Astrocyte (in vitro differentiated cells and primary cell): ENCODE results near the gene TEX14.

ENCODE experiments used
- CTCF ChIP-seq: IDR thresholded peaks from 2 replicates; pipeline ENCODE4 v1.5.1; 2011; ENCODE audit warnings: low read depth, mild to moderate bottlenecking, inconsistent platforms, low read length, moderate library complexity; ENCODE audit not compliant: insufficient read depth
- EZH2 ChIP-seq: IDR thresholded peaks from 2 replicates; pipeline ENCODE4 v1.6.1; 2012; ENCODE audit warnings: mild to moderate bottlenecking, low read length, inconsistent platforms; ENCODE audit not compliant: insufficient read depth

- no peak for TF ChIP-seq CTCF
- TF ChIP-seq EZH2 = no peak
Observed at GRCh38 chr17:58513267-58513964, 178.4 kb downstream of the TEX14 start.
